Retinal pigment epithelial cell (primary cell): ENCODE results near the gene AP1M1.
"Not testable (repeated sequence)": the region's sequence is repeated elsewhere in the genome, so short reads cannot be mapped to it uniquely, and the experiment has no call there.

Source experiments
- DNase-seq: peaks from one replicate; pipeline ENCODE4 v3.0.0-alpha.2; 2010; ENCODE audit warnings: low read depth
- H3K4me3 ChIP-seq: 2 replicates; pipeline ENCODE4 v1.5.1; 2011; ENCODE audit warnings: mild to moderate bottlenecking, low read length, control low read depth, moderate library complexity
- CTCF ChIP-seq: conservative IDR thresholded peaks from 2 replicates; pipeline ENCODE4 v1.5.1; 2011; ENCODE audit warnings: low read depth, low read length, control low read depth, inconsistent platforms

The AP1M1 gene

GRCh38 chr19:16280306-16280705 is 82.6 kb downstream of the AP1M1 start:
- H3K4me3 ChIP-seq: no peak overlapping the region
- DNase-seq: no peak
- no peak for TF ChIP-seq CTCF

DNA sequence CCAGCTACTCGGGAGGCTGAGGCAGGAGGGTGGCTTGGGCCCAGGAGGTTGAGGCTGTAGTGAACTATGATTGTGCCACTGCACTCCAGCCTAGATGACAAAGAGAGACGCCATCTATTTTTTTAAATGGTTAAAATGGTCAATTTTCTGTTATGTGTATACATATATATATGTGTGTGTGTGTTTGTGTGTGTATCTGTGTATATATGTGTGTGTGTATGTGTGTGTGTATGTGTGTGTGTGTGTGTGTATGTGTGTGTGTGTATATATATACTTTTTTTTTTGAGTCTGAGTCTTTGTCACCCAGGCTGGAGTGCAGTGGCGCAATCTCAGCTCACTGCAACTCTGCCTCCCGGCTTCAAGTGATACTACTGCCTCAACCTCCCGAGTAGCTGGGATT is 84.0 kb downstream of the AP1M1 start:
- no peak overlapping the region for H3K4me3 ChIP-seq
- TF ChIP-seq CTCF: no peak
- DNase-seq: no peak

- H3K4me3 ChIP-seq: no peak overlapping the region
- DNase-seq: no peak
- no peak for TF ChIP-seq CTCF
Observed at GRCh38 chr19:16283210-16284061, 85.7 kb downstream of the AP1M1 start.

DNA sequence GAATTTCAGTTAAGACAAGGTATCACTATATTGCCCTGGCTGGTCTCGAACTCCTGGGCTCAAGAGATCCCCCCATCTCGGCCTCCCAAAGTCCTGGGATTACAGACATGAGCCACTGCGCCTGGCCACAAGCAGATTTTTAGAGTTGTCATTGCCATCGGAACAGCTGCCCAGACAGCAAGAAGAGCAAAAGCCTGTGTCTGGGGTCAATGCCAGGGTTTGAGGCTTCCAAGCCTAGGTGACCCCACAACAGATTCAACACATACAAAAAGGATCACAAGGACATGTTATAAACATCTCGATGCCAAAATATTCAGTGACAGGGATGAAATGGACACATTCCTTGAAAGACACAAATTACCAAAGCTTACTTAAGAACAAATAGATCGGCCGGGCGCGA is 86.8 kb downstream of the AP1M1 start:
- TF ChIP-seq CTCF: no peak
- DNase-seq: no peak

GRCh38 chr19:16285079-16285478 is 87.4 kb downstream of the AP1M1 start:
- H3K4me3 ChIP-seq: not testable (repeated sequence)

More for the DNA sequence above, 86.8 kb downstream of the AP1M1 start:
- no peak overlapping the region for H3K4me3 ChIP-seq

GRCh38 chr19:16285769-16286498 is 88.2 kb downstream of the AP1M1 start:
- TF ChIP-seq CTCF: no peak
- H3K4me3 ChIP-seq: no peak overlapping the region
- DNase-seq: no peak

More at GRCh38 chr19:16285079-16285478, 87.4 kb downstream of the AP1M1 start:
- not testable (repeated sequence) for DNase-seq

- no peak for DNase-seq
- TF ChIP-seq CTCF: no peak
- H3K4me3 ChIP-seq: no peak overlapping the region
Observed at GRCh38 chr19:16288544-16288943, 90.8 kb downstream of the AP1M1 start.
